ACC112 (cell line): Measurements from ENCODE around the gene TIAM2.
"Not testable (repeated sequence)": the region's sequence is repeated elsewhere in the genome, so short reads cannot be mapped to it uniquely, and the experiment has no call there.

ENCODE experiments used
- H2AFZ ChIP-seq: fragments of 200-600 bp; sonication (generic); one replicate; pipeline ENCODE4 v1.6.0; 2017; ENCODE audit warnings: antibody characterized with exemption, low read length; ENCODE audit not compliant: unreplicated experiment
- H3K27ac ChIP-seq: fragments of 200-600 bp; sonication (generic); 2 replicates; pipeline ENCODE4 v1.5.1; 2014; ENCODE audit warnings: low read depth, mild to moderate bottlenecking, antibody characterized with exemption, low read length, moderate library complexity
- H3K27me3 ChIP-seq: fragments of 200-600 bp; sonication (generic); 2 replicates; pipeline ENCODE4 v1.6.1; 2014; ENCODE audit warnings: mild to moderate bottlenecking, antibody characterized with exemption, low read length, moderate library complexity, mixed read lengths; ENCODE audit not compliant: insufficient read depth
- H3K36me3 ChIP-seq: fragments of 200-600 bp; sonication (generic); 2 replicates; pipeline ENCODE4 v1.6.1; 2016; ENCODE audit warnings: mild to moderate bottlenecking, antibody characterized with exemption, low read length, moderate library complexity, mixed read lengths; ENCODE audit not compliant: insufficient read depth
- H3K4me1 ChIP-seq: fragments of 200-600 bp; sonication (generic); one replicate; pipeline ENCODE4 v1.6.1; 2016; ENCODE audit warnings: low read length, mixed read lengths; ENCODE audit not compliant: insufficient read depth, unreplicated experiment, control insufficient read depth
- H3K4me3 ChIP-seq: fragments of 200-600 bp; sonication (generic); 2 replicates; pipeline ENCODE4 v1.5.1; 2014; ENCODE audit warnings: mild to moderate bottlenecking, low read depth, low read length
- H3K79me2 ChIP-seq: fragments of 200-600 bp; sonication (generic); one replicate; pipeline ENCODE4 v1.6.0; 2016; ENCODE audit warnings: low read length; ENCODE audit not compliant: control insufficient read depth, unreplicated experiment, insufficient read depth

TIAM2 gene

GRCh38 chr6:154966065-154966770, 28.9 kb upstream of the TIAM2 start:
- H3K27me3 ChIP-seq, H2AFZ ChIP-seq, H3K27ac ChIP-seq, H3K36me3 ChIP-seq, H3K79me2 ChIP-seq, H3K4me3 ChIP-seq: not testable (repeated sequence)
- H3K4me1 ChIP-seq = peaks cover 11% of the 10 kb centered on the region

- no peaks in the 10 kb centered on the region for H3K27me3 ChIP-seq
- no peaks in the 10 kb centered on the region for H3K36me3 ChIP-seq
- H3K4me3 ChIP-seq = no peak overlapping the region
- H3K27ac ChIP-seq = no peak overlapping the region
- no peak overlapping the region for H2AFZ ChIP-seq
- H3K4me1 ChIP-seq = no peaks in the 10 kb centered on the region
- H3K79me2 ChIP-seq = no peaks in the 10 kb centered on the region
These were observed 25.3 kb upstream of the TIAM2 start for GRCh38 chr6:154969796-154970195.

DNA sequence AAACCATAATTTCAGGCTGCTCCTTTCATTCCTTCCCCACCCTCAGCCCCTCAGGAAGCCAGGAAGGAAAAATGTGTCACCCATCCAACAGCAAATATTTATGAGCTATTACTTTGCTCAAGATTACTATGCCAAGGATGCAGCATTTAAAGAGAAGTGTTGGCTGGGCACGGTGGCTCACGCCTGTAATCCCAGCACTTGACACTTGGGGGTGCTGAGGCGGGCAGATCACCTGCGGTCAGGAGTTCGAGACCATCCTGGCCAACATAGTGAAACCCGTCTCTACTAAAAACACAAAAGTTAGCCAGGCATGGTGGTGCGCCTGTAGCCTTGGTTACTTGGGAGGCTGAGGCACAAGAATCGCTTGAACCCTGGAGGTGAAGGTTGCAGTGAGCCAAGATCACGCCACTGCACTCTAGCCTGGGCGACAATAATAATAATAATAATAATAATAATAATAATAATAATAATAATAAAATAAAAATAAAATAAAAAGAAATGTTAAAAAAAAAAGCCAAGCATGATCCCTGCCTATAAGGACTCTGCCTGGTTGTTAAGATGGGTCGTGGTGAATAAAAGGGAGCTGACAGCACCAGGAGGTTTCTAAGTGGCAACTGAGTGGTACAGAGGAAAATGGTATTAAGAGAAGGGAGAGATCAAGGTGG, 20.5 kb upstream of the TIAM2 start:
- Histone ChIP-seq H3K27me3 (no peaks in the 10 kb centered on the region), H3K79me2 (no peaks in the 10 kb centered on the region), H3K4me3 (no peak overlapping the region), H3K4me1 (no peaks in the 10 kb centered on the region), H3K27ac (no peak overlapping the region), H3K36me3 (no peaks in the 10 kb centered on the region), H2AFZ (no peak overlapping the region)

DNA sequence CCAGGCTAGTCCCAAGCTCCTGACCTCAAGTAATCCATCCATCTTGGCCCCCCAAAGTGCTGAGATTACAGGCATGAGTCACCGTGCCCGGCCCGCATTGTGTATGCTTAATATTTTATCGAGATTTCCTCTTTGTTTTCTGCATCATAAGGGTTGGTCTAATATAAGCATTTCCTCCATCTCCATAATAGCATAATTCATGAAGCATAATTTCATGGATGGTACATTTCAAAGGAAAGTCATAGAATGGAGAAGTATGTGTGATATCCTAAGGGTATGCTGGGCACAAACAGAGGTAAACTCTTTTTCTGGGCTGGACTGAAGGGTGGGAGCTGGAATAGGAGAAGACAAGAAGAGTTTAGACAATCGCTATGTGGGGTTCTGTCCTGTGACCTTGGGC, 17.5 kb upstream of the TIAM2 start:
- no peak overlapping the region for H3K4me3 ChIP-seq

GRCh38 chr6:154980273-154981078, 14.6 kb upstream of the TIAM2 start:
- no peaks in the 10 kb centered on the region for H3K79me2 ChIP-seq
- H3K4me3 ChIP-seq = no peak overlapping the region
- H3K27me3 ChIP-seq = no peaks in the 10 kb centered on the region
- H3K36me3 ChIP-seq = no peaks in the 10 kb centered on the region
- H3K4me1 ChIP-seq = no peaks in the 10 kb centered on the region
- H2AFZ ChIP-seq = no peak overlapping the region
- no peak overlapping the region for H3K27ac ChIP-seq

More for the DNA sequence above, 17.5 kb upstream of the TIAM2 start:
- Histone ChIP-seq H3K79me2 (no peaks in the 10 kb centered on the region), H3K27me3 (no peaks in the 10 kb centered on the region), H3K4me1 (no peaks in the 10 kb centered on the region), H3K27ac (no peak overlapping the region), H3K36me3 (no peaks in the 10 kb centered on the region), H2AFZ (no peak overlapping the region)

DNA sequence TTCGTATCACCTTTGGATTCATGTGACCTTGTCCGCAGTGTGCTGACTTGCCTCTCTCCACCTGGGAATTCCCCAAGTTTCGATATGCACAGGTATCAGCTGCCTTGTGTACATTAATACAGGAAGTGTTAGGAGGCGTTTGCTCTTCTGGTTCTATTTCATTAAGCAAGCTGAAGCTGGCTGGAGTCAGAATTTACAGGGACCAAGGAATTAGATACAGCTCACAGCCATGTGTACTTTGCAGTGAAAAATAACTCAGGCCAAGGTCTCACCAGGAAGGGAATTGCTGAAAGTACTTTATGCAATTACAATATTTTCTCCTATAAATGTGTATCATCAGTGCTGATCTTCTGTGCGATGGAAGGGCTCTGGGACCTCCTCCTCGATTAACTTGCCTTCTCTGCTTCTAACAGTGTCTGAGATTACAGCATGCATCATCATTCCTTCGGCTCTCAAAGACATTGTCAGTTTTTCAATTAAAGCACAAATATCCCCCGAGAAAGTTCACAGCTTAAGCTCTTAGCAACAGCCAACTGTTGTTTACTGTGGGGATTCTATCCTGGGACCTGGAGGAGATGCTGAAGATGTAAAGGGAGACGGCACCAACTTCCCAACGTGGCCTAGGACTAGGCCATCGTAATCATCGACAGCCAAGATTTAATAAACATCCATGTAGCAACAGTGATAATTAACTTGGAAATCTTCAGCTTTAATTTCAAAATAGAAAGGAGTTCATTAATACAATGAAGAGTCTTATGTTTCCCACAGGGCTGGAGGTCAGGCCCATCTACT, 13.8 kb upstream of the TIAM2 start:
- Histone ChIP-seq H3K4me3 (no peak overlapping the region), H3K27ac (no peak overlapping the region), H3K27me3 (no peaks in the 10 kb centered on the region), H3K36me3 (no peaks in the 10 kb centered on the region), H2AFZ (no peak overlapping the region), H3K4me1 (no peaks in the 10 kb centered on the region), H3K79me2 (no peaks in the 10 kb centered on the region)

DNA sequence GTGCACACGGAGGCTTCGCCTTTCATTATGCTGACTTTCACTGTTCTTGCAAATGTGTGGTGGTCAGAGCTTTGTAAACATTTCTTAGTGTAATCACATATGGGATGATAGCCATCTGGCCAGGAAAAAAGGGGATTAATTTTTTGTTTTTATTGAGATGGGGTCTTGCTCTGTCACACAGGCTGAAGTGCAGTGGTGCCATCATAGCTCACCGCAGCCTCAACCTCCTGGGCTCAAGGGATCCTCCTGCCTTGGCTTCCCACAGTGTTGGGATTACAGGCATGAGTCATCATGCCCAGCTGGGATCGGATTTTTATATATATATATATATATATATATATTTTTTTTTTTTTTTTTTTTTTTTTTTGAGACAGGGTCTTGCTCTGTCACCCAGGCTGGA, 11.0 kb upstream of the TIAM2 start:
- Histone ChIP-seq H3K4me3 (no peak overlapping the region), H2AFZ (no peak overlapping the region), H3K4me1 (no peaks in the 10 kb centered on the region), H3K79me2 (no peaks in the 10 kb centered on the region), H3K27me3 (no peaks in the 10 kb centered on the region), H3K27ac (no peak overlapping the region), H3K36me3 (no peaks in the 10 kb centered on the region)

GRCh38 chr6:154986787-154987235, 8.3 kb upstream of the TIAM2 start:
- Histone ChIP-seq H3K27ac (no peak overlapping the region), H3K36me3 (no peaks in the 10 kb centered on the region), H3K79me2 (no peaks in the 10 kb centered on the region), H3K4me3 (no peak overlapping the region), H3K27me3 (no peaks in the 10 kb centered on the region), H3K4me1 (no peaks in the 10 kb centered on the region), H2AFZ (no peak overlapping the region)

DNA sequence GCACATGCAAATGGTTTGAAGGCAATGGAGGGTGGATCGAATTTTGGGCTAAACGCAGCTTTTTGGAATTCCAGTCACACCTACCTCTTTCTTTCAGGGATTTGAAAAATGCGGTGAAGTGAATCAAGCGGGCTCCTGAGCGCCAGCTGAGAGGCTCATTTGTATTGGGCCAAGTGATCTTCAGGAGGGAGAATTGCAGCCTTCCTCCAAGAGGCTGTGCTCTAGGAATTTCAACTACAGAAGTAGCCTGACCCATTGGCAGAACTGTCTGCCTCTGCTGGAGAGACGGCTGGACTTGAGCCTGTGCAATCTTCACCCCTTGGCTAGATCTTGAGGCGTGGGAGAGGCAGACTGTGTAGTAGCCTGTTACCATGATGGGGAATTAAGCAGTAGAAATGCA, 5.7 kb upstream of the TIAM2 start:
- Histone ChIP-seq H3K4me3 (no peak overlapping the region), H3K36me3 (no peaks in the 10 kb centered on the region), H3K4me1 (no peaks in the 10 kb centered on the region), H2AFZ (no peak overlapping the region), H3K27ac (no peak overlapping the region), H3K79me2 (no peaks in the 10 kb centered on the region), H3K27me3 (no peaks in the 10 kb centered on the region)

DNA sequence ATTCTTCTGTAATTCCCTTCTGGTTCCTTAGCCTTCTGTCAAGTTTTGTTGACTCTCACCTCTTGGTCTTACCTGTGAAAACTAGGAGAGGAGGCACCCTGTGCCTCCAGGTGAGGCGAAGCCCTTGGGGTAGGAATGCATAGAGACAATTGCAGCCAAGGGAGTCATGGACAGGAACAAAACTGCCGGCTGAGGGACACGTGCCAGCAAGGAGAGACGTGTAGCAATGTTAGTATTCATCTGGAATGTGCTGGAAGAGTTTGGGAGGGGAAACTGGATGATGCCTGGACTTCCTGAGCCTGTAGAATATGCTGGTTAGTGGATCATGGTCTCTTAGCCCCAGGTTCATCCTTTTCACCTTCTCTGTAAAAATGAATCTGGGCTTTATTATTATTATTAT, 3.9 kb upstream of the TIAM2 start:
- Histone ChIP-seq H3K27ac (no peak overlapping the region), H3K4me3 (no peak overlapping the region), H3K36me3 (no peaks in the 10 kb centered on the region), H3K4me1 (no peaks in the 10 kb centered on the region), H3K27me3 (no peaks in the 10 kb centered on the region), H3K79me2 (no peaks in the 10 kb centered on the region), H2AFZ (no peak overlapping the region)
